Osteoblast (primary cell): ENCODE measurements around the gene FAM221B. TPM values are rescaled to one million over a fixed set of nuclear protein-coding genes. Genes with fewer than 3 reads are reported as not detected.

ENCODE experiments used
- DNase-seq: peaks from one replicate; pipeline ENCODE4 v3.0.0; 2011; ENCODE audit warnings: low spot score, mixed read lengths; ENCODE audit not compliant: insufficient read length; ENCODE audit errors: missing footprints
- H2AFZ ChIP-seq: 2 replicates; pipeline ENCODE4 v1.6.0; 2011; ENCODE audit warnings: mild to moderate bottlenecking, low read length
- H3K27ac ChIP-seq: 2 replicates; pipeline ENCODE4 v1.5.1; 2011; ENCODE audit warnings: mild to moderate bottlenecking, low read depth, low read length, moderate library complexity
- H3K27me3 ChIP-seq: 2 replicates; pipeline ENCODE4 v1.6.0; 2012; ENCODE audit warnings: mild to moderate bottlenecking, control low read depth, inconsistent platforms, low read length, moderate library complexity; ENCODE audit not compliant: insufficient read depth
- H3K36me3 ChIP-seq: 2 replicates; pipeline ENCODE4 v1.5.1; 2011; ENCODE audit warnings: mild to moderate bottlenecking, low read length, control low read depth, moderate library complexity; ENCODE audit not compliant: insufficient read depth
- H3K4me1 ChIP-seq: 2 replicates; pipeline ENCODE4 v1.5.1; 2011; ENCODE audit warnings: mild to moderate bottlenecking, low read length, control low read depth, moderate library complexity; ENCODE audit not compliant: insufficient read depth
- H3K4me2 ChIP-seq: 2 replicates; pipeline ENCODE4 v1.6.0; 2011; ENCODE audit warnings: mild to moderate bottlenecking, low read length; ENCODE audit not compliant: insufficient read depth
- H3K4me3 ChIP-seq: fragments of 200-600 bp; sonication (generic); 3 replicates; pipeline ENCODE4 v1.5.1; 2012; ENCODE audit warnings: mild to moderate bottlenecking, low read length, inconsistent platforms; ENCODE audit not compliant: insufficient read depth
- H3K79me2 ChIP-seq: 2 replicates; pipeline ENCODE4 v1.6.0; 2012; ENCODE audit warnings: mild to moderate bottlenecking, low read length, control low read depth, inconsistent platforms; ENCODE audit not compliant: insufficient read depth
- H3K9me3 ChIP-seq: 2 replicates; pipeline ENCODE4 v1.5.1; 2011; ENCODE audit warnings: low read depth, low read length, control low read depth
- H4K20me1 ChIP-seq: 2 replicates; pipeline ENCODE4 v1.6.0; 2012; ENCODE audit warnings: mild to moderate bottlenecking, low read length, control low read depth; ENCODE audit not compliant: insufficient read depth
- total RNA-seq: library from RNA; depleted of rRNA; stranded (reverse); fragments of >200 nt; gene quantifications from 2 replicates; pipeline ENCODE4 v1.2.3, GENCODE V29; 2012
- TF ChIP-seq, protein P1 (sequence below): IDR thresholded peaks from 2 replicates; pipeline ENCODE4 v1.5.1; 2011; ENCODE audit warnings: mild to moderate bottlenecking, low read depth, low read length, moderate library complexity; ENCODE audit errors: extremely low read depth

FAM221B gene
- total RNA-seq, 1 donor = not detected

DNA sequence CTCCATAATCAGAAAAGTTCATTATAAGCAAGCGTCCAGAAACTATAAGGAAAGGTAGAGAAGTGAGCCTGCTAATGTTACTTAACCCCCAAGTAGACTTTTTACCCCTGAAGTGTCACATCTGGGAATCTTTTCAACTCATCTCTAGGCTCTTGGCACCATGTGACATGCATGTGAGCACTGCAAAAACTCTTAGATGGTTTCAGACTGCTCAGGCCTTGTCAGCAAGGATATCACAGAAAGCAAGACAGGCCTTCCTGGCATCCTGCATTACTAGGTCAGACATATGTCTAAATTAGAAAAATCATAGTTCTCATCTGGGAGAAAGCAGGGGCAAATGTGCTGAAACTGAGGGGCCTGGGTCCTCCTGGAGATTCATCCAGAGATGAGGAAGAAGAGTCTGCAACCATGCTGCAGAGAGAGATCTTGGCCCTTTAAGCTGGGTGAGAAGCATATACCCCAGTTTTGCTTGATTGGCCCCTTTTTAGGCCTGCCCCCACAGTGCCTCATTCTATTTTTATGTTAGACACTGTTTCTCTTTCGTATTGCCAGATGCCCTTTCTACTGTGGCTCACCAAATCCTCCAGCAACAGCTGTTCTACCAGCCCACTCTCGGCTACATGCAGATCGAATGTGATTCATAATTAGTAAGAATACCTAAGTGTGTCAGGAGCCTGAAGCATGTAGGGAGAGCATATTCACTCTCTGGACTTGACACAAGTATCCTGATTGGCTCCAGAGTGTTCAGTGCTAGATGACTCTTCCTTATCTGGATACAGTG is 19.4 kb upstream of the FAM221B start:
- Histone ChIP-seq H3K4me2 (peak overlapping the region; percentile 75), H3K27me3 (no peaks in the 10 kb centered on the region), H3K79me2 (no peaks in the 10 kb centered on the region), H3K4me1 (peaks cover 31% of the 10 kb centered on the region), H3K27ac (peak overlapping the region; percentile 77), H3K4me3 (peak overlapping the region; percentile 44), H4K20me1 (no peaks in the 10 kb centered on the region), H2AFZ (peak overlapping the region; percentile 64), H3K9me3 (no peaks in the 10 kb centered on the region), H3K36me3 (peaks cover 2% of the 10 kb centered on the region)
- TF ChIP-seq, protein P1, sequence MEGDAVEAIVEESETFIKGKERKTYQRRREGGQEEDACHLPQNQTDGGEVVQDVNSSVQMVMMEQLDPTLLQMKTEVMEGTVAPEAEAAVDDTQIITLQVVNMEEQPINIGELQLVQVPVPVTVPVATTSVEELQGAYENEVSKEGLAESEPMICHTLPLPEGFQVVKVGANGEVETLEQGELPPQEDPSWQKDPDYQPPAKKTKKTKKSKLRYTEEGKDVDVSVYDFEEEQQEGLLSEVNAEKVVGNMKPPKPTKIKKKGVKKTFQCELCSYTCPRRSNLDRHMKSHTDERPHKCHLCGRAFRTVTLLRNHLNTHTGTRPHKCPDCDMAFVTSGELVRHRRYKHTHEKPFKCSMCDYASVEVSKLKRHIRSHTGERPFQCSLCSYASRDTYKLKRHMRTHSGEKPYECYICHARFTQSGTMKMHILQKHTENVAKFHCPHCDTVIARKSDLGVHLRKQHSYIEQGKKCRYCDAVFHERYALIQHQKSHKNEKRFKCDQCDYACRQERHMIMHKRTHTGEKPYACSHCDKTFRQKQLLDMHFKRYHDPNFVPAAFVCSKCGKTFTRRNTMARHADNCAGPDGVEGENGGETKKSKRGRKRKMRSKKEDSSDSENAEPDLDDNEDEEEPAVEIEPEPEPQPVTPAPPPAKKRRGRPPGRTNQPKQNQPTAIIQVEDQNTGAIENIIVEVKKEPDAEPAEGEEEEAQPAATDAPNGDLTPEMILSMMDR = no peak
- peak; percentile 98 for DNase-seq

DNA sequence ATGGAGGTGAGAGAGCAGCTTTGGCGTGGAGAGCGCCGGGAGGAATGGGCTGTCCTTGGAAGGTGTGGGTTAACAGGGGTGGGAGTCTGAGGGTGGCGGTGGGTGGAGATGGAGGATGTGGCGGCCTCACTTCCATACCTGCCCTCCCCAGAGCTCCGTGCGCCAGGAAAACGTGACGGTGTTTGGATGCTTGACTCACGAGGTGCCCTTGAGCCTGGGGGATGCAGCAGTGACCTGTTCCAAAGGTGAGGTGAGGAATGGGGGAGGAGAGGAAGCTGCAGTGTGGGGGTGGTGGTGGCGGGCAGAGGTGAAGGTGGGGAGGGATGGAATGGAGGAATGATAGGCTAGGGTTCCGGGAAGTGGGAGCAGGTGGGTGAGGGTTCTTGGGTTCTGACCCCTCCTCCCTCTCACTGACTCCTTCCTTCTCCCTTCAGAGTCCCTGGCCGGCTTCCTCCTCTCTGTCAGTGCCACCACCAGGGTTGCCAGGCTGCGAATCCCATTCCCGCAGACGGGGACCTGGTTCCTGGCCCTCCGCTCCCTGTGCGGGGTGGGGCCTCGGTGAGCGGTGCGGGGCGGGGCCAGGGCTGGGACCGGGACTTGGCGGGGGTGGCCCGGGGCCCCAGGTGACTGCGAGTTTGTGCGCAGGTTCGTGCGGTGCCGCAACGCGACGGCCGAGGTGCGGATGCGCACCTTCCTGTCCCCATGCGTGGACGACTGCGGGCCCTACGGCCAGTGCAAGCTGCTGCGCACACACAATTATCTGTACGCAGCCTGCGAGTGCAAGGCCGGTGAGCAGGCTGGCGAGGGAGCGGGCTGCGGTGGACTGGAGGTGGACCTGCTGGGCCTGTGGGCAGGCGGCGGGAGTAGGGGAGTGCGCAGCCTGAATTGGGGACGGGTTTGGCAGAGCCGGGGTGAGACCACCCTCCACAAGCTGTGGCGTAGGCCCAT is 17.6 kb upstream of the FAM221B start:
- no peak overlapping the region for H3K4me3 ChIP-seq
- no peaks in the 10 kb centered on the region for H3K27me3 ChIP-seq
- peaks cover 2% of the 10 kb centered on the region for H3K36me3 ChIP-seq
- no peak overlapping the region for H3K4me2 ChIP-seq
- peak overlapping the region; percentile 62 for H3K27ac ChIP-seq
- DNase-seq = no peak
- H4K20me1 ChIP-seq = no peaks in the 10 kb centered on the region
- H3K9me3 ChIP-seq = no peaks in the 10 kb centered on the region
- no peaks in the 10 kb centered on the region for H3K79me2 ChIP-seq
- H2AFZ ChIP-seq = no peak overlapping the region
- TF ChIP-seq, protein P1 = no peak
- peaks cover 31% of the 10 kb centered on the region for H3K4me1 ChIP-seq

DNA sequence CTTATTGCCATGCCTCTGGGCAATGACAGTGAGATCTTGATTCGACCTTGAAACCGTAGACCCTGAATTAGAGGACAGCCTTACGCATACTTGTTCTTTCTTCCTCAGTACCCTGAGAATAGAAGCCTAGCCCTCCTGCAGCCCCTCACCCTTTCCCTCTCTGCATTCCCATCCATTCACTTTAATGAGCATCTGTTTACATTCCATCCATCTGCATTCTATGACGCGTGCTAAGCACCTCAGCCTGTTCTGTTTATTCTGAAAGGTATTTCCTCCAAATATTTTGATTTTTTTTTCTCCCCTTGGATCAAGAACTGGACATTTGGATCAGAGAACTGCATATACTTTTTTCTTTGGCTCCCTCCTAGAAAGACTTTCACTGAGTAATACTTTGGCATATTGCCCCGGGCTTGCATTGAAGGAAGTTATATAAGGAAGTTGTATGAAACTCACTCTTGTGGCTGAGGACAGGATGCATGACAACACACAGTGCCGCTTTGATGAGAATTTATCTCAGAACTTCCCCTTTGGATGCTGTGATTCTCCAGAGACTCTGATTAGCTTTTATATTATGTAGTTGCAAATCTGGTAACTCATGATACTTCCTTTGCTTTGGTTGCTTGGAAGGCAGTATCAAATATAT is 16.2 kb upstream of the FAM221B start:
- Histone ChIP-seq H3K9me3 (no peaks in the 10 kb centered on the region), H3K79me2 (no peaks in the 10 kb centered on the region), H3K27ac (peak overlapping the region; percentile 62), H3K4me1 (peaks cover 31% of the 10 kb centered on the region), H3K36me3 (peaks cover under 1% of the 10 kb centered on the region), H3K27me3 (no peaks in the 10 kb centered on the region), H4K20me1 (no peaks in the 10 kb centered on the region), H3K4me3 (no peak overlapping the region), H2AFZ (no peak overlapping the region), H3K4me2 (peak overlapping the region; percentile 20)
- TF ChIP-seq, protein P1 = no peak
- DNase-seq = peak; percentile 98
